HG03460 (cell line): ENCODE measurements around the gene KCNQ4.

Source experiments
- ATAC-seq: cut with Tn5 transposase; IDR thresholded peaks from one replicate; pipeline ENCODE4 v1.9.1; 2021; ENCODE audit not compliant: unreplicated experiment

Gene KCNQ4

GRCh38 chr1:40818264-40818961, 34.8 kb downstream of the KCNQ4 start:
- peak; percentile 75 for ATAC-seq

- ATAC-seq = no peak
These were observed 35.5 kb downstream of the KCNQ4 start for GRCh38 chr1:40819101-40819500.

DNA sequence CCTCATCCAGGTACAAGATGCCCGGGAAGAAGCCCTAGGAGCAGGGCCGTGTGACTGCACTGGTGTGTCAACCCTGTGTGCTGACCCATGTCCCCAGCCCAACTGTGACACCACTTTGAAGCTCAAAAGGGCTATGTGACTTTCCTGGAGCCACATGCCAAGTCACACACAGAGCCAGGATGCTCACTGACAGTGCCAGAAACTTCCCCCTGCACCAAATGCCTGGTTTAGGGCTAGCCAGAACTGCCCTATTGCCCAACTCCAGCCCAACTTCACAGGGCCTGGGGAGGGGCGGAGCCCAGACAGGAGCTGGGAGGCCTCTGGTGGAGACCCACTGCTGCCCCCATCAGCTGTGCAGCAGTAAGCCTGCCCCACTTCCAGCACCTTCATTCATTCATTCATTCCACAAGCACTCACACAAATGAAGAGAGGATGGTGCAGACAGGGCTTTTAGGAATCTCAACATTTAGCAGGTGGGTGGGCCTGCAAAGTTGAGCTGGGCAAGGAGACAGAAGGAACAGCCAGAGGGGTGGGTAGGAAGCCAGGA, 36.7 kb downstream of the KCNQ4 start:
- no peak for ATAC-seq

- no peak for ATAC-seq
These were observed 37.5 kb downstream of the KCNQ4 start for GRCh38 chr1:40820911-40821693.

DNA sequence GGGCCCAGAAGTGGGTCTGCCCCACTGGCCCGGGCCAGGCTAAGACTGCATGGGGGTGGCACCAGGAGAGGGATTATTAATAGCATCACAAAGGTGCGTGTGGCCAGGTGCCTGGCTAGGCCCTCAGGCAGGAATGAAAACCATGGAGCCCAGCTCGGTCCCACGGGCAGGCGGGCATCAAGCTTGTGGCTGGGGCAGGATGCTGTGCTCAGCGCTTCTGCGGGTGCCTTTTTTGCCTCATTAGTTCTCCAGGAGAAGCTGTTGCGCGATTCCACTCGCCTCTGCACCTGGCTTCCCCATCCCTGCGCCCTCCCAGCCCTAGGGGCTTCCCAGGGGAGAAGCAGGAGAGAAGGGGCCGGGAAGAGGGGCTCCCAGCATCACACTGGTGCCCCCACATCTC, 39.3 kb downstream of the KCNQ4 start:
- ATAC-seq = no peak

DNA sequence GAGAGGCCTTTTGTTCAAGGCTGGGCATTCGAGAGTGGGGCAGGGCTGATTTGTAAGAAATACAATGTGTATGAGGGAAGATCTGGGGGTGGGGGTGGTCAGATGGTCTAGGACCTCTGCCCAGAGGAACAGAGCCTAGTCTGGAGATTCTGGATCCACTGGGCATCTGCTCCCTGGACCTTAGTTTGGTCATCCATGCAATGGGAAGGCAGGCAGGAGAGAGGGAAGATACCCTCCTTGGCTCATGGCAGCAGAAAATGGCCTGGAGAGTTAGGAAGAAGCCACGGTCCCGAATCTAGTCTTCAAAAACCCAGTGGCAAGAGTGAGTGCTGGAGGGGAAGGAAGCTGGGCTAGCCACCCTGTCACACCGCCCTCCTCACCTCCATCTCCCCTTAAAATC, 39.8 kb downstream of the KCNQ4 start:
- ATAC-seq = no peak

DNA sequence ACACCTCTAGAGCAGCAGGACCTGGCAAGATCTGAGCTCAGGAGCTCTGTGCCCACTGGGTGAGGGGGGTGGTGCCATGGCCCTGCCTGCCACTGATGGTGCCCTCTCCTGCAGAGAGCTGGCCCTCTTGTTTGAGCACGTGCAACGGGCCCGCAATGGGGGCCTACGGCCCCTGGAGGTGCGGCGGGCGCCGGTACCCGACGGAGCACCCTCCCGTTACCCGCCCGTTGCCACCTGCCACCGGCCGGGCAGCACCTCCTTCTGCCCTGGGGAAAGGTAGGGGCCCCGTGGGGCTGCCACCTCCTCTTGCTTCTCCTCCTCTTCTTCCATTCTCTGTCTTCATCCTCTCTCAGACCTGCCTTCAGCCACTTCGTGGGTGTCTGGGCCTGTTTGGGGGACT, 40.4 kb downstream of the KCNQ4 start:
- no peak for ATAC-seq

DNA sequence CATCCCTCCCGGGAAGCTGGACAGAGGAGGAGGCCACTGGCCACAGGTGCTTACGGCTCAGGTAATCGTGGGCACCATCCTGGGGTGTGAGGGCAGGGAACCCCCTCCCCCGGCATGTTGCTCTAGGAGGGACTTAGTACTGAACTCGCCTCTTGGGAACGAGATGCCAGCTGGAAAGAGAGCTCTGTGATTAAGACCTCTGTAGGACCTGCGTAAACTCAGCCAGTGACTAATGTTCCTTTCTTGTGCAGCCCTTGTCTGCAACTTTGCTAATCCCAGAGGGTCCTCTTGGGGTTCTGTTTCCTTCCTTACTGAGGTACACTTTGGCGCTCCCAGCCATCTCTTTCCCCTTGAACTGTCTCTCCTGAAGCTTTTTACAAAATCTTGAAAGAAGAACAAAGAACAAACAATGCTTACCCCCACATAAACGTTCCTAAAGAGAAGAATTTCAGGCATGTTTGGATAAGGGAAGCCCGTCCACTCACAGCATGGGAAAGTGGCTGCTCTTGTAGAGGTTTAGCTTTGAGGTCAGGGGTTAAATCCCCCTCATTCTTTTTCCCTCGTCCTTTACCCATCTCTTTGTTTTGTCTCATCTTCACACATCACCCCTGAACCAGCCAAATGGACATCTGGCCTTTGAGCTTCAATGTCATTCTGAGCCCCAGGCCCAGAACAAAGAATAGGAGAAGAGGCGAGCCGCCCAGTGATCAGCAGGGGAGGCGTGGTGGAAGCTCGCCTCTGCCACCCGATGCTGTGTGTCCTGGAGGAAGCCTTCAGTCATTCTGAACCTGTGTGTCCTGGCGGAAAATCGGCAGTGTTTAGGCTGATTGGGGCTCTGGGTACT, 41.2 kb downstream of the KCNQ4 start:
- no peak for ATAC-seq

DNA sequence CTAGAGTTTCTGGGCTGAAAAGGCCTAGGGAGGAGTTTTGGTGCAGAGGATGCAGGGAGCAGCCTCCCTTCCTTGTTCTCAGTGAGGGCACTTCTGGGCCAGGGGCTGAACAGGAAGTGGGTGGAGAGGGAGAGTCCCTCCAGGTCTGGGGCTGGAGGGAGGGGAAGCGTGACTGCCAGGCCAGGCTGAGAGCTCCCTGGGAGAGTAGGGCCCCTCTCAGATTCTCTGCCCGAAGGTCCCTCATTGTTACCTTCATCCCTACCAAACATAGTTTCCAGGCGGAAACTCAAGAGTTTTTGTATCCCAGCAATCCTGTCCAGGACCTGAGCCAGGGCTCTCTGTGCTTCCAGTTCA, 41.8 kb downstream of the KCNQ4 start:
- ATAC-seq = no peak

DNA sequence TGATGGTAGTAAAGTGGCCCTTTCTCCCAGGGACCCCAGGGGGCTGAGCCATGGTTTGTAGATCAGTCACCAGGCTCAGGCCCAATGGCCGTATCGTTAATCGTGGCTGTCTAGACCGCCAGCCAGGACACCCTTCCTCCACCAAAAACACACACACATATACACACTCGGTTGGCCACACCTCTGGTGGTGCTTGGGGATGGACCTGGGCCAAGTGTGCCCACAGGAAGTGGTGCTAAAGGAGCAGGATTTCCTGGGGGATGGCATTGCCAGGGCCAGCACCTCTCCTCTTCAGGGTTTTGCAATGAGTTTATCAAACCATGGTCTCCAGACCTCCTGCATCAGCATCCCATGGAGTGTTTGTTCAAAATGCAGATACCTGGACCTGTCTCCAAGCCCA, 42.4 kb downstream of the KCNQ4 start:
- ATAC-seq = no peak

DNA sequence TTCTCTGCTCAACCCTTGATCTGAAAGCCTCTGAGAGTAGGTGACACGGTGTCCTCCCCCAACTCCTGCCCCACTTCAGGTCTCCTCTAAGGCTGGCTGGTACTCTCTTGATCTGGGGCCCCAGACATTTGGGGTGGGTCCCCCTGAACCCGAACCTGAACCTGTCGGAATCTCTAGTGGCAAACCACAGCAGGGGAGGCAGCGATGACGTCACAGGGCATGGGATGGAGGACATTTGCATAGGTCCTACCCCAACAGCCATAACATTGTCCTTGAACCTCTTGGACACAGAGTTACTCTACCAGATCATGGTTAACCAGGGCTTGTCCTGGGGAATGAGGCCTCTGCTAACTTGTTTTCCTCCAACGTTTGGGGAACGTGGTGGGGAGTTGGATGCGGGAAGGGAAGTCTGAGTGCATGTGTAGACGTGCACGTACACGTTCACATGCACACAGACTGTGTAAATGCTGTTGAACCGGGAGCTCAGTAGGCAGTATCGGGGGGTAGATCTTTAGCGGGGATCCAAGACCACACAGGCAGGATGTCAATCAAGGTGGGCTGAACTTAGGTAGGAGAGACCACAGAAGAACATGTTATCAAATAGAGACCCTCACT, 46.2 kb downstream of the KCNQ4 start:
- no peak for ATAC-seq

GRCh38 chr1:40830419-40830943, 46.9 kb downstream of the KCNQ4 start:
- ATAC-seq = no peak

DNA sequence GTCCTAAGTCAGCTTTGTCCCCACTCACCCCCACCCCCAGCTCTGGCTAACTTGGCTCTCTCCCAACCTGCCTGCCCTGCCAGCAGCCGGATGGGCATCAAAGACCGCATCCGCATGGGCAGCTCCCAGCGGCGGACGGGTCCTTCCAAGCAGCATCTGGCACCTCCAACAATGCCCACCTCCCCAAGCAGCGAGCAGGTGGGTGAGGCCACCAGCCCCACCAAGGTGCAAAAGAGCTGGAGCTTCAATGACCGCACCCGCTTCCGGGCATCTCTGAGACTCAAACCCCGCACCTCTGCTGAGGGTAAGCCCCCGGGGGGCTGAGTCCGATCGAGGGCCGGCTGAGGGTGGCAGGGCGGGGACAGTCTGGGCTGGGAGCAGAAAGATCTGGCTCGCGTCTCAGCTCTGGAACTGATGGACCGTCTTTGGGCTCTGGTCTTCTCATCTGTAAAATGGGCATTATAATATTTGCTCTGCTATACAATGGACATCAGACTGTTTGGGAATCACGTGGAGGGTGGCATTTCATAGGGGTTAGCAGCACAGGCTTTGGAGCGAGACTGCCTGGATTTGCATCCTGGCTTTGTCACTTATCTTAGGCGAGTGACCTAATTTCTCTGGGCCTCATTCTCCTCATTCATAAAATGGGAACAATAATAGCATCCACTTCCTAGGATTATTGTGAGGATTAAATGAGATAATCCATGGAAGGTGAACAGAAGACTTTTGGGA, 47.6 kb downstream of the KCNQ4 start:
- ATAC-seq = no peak

DNA sequence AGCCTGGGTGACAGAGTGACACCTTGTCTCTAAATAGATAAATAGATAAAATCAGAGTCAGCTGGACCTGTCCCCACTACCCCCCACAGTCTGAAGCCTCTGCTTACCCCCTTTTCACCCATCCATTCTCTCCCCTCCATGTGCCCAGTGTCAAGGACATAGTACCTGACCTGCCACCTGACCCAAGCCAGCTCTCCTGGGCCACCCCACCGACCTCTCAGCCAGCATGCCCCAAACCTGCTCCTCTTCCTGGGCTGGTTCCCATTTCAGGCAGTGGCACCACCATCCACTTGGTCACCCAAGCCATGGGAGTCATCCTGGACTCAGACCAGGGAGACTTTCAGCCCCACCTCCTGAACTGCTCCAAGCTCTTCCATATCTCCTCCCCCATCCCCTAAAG, 50.4 kb downstream of the KCNQ4 start:
- ATAC-seq = no peak

DNA sequence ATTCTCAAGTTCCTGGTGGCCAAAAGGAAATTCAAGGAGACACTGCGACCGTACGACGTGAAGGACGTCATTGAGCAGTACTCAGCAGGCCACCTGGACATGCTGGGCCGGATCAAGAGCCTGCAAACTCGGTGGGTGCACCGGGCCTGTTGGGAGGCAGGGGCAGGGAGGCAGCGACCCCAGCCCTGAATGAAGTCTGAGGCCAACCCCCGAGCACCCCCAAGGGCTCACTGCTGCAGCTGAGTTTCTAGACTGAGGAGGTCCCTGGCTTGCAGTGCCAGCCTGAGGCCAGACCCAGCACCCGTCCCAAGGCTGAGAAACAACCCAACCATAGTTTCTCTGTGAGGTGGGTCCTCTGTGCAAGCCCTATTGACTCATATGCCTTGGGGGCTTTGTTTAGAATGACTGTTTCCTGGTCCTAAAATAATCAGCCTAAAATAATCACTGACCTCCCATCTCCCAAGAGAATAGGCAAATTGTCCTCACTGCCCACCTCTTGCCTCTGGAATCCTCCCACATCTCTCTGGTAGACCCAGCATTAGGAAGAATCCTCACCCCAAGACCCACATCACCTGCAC, 51.5 kb downstream of the KCNQ4 start:
- ATAC-seq = no peak

DNA sequence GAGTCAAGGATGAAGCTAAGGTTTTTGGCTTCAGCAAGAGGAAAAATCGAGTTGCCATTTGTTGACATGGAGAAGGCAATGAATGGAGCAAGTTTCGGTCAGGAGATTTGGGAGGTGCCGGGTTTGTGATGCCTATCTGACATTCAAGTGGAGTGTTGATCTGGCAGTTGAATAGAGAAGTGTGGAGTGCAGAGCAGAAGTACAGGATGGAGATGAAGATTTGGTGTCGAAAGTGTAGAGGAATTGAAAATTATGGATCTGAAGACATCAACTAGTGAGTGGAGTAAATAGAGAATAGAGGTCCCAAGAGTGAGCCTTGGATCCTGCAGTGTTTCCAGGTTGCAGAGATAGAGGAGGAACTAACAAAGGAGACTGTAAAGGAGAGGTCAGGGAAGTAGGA, 52.7 kb downstream of the KCNQ4 start:
- ATAC-seq = no peak

GRCh38 chr1:40837601-40838000, 54.0 kb downstream of the KCNQ4 start:
- no peak for ATAC-seq

- ATAC-seq = no peak
These were observed 54.7 kb downstream of the KCNQ4 start for GRCh38 chr1:40838045-40838979.
